ENCODE measurements around the gene ETV6.

Gene ETV6

GRCh38 chr12:11776316-11776715 lies 126.8 kb downstream of the ETV6 start:
- no peak for DNase-seq (ENCODE audit: low read depth)

- no peak for DNase-seq (ENCODE audit: low read depth)
Measured at GRCh38 chr12:11777451-11777850, 128.0 kb downstream of the ETV6 start.

- DNase-seq (ENCODE audit: low read depth), result no peak
Measured at GRCh38 chr12:11777962-11778361, 128.5 kb downstream of the ETV6 start.

GRCh38 chr12:11778713-11779685 lies 129.5 kb downstream of the ETV6 start:
- DNase-seq (ENCODE audit: low read depth), result peak; percentile 88

GRCh38 chr12:11780521-11781101 lies 131.1 kb downstream of the ETV6 start:
- DNase-seq (ENCODE audit: low read depth), result no peak

- no peak for DNase-seq (ENCODE audit: low read depth)
Measured at GRCh38 chr12:11782914-11783420, 133.5 kb downstream of the ETV6 start.

GRCh38 chr12:11785712-11786111 lies 136.2 kb downstream of the ETV6 start:
- DNase-seq (ENCODE audit: low read depth), result peak; percentile 77

GRCh38 chr12:11786638-11787365 lies 137.3 kb downstream of the ETV6 start:
- DNase-seq (ENCODE audit: low read depth), result no peak

- no peak for DNase-seq (ENCODE audit: low read depth)
Measured at GRCh38 chr12:11787437-11787836, 138.0 kb downstream of the ETV6 start.

GRCh38 chr12:11787933-11788849 lies 138.7 kb downstream of the ETV6 start:
- no peak for DNase-seq (ENCODE audit: low read depth)

GRCh38 chr12:11793921-11794710 lies 144.6 kb downstream of the ETV6 start:
- DNase-seq (ENCODE audit: low read depth), result peak; percentile 57

- peak; percentile 44 for DNase-seq (ENCODE audit: low read depth)
Measured at GRCh38 chr12:11794751-11795150, 145.3 kb downstream of the ETV6 start.

- no peak for DNase-seq (ENCODE audit: low read depth)
Measured at GRCh38 chr12:11795192-11795912, 145.9 kb downstream of the ETV6 start.

- peak; percentile 97 for DNase-seq (ENCODE audit: low read depth)
Measured at GRCh38 chr12:11795913-11796459, 146.5 kb downstream of the ETV6 start.

GRCh38 chr12:11797317-11797913 lies 147.9 kb downstream of the ETV6 start:
- peak; percentile 98 for DNase-seq (ENCODE audit: low read depth)

- no peak for DNase-seq (ENCODE audit: low read depth)
Measured at GRCh38 chr12:11798006-11798708, 148.7 kb downstream of the ETV6 start.

- peak; percentile 96 for DNase-seq (ENCODE audit: low read depth)
Measured at GRCh38 chr12:11798856-11799501, 149.5 kb downstream of the ETV6 start.

- no peak for DNase-seq (ENCODE audit: low read depth)
Measured at GRCh38 chr12:11799502-11799873, 150.0 kb downstream of the ETV6 start.

Measured in iris pigment epithelial cell (primary cell).